Stimulated activated CD4-positive, alpha-beta T cell treated with anti-CD3 and anti-CD28 coated beads, Interleukin-4, amount 100 ng/mL, for 24 hours (primary cell): ENCODE results near the gene RAPGEF3.
A peak's percentile ranks its signal among the peaks of the same experiment; 100 is the strongest.

ENCODE experiments used
- DNase-seq: peaks from one replicate; pipeline ENCODE4 v3.0.0-alpha.2; 2020

Gene RAPGEF3

DNA sequence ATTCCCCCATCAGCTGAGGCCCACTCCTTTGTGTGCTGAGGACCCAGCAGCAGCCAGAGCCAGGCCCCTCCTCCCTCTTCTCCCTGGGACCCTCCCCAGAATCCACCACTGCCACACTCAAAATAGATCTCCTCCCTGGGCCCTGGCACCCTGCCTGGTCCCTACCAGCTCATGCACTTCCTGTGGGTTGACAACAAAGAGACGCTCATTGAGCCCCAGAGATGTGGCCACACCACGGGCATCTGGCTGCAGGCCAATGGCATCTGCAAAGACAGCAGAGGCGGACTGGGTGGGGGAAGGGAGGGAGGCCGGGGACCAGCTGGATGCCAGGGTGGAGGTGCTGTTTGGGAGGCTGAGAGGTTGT is 17.4 kb downstream of the RAPGEF3 start:
- DNase-seq = peak; percentile 59

DNA sequence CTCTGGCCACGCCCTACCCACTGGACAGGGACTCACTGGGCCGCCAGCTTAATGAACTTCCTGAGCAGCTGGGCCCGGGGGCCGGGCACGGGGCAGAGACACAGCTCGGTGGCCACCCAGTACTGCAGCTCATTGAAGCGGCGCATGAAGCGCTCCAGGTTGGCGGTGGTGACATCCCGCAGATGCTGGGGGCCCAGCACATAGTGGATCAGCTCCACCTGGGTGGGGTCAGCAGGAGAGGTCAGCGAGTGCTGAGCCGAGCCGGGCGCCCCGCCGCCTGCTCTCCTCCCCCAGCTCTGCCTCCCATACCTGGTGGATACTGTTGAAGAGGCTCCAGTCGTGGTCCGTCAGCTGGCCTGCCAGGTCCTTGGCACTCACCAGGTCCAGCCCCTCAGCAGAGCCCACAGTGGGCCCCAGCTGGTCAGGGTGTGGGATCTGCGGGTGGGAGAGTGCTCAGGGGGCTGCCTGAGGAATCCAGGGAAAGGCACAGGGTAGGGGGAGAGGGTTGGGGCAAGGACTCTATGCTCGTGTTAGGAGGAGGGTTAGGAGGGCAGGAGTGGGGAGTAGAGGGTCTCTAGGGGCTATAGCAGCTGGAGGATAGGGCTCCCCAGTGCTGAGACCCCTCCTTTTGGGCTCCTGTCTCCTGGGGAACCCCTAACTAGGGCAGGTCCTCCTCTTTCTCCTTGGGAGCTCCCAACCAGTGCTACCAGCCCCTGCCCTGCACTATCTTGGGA is 17.9 kb downstream of the RAPGEF3 start:
- no peak for DNase-seq

DNA sequence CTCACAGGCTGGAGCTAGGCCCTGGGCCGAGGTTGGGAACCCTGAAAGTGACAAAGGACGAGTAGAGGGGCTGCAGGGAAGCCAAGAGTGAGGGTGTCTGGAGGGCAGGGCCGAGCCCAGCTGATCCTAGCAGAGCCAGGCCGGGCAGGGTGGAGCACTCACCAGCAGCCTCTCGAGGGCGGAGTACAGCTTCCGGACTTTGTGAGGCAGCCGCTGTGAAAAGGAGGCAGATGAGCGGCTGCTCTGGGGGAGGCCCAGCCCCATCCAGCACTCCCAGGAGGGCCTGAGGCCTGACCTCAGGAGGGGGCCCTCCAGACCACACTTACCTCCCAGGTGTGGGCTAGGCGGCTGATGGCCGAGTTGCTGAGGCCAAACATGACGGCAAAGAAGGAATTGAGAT is 18.7 kb downstream of the RAPGEF3 start:
- no peak for DNase-seq

DNA sequence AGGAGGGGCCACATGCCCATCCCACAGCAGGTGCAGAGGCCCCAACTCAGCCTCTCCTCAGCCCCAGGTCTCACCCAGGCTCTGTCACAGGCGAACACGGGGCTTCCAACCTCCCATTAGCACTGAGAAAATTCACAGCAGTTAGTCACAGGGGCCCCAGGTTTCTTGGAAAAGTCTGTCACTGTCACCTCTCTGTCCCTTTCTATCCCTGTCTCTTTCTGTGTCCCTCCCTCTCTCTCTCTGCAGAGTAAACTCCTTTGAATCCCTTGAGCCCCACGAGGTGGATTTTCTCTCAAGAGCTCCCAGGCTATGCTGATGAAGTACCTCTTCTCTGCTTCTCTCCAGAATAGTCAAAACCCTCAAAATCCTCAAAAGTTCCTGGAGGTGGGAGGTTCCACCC is 19.4 kb downstream of the RAPGEF3 start:
- no peak for DNase-seq

DNA sequence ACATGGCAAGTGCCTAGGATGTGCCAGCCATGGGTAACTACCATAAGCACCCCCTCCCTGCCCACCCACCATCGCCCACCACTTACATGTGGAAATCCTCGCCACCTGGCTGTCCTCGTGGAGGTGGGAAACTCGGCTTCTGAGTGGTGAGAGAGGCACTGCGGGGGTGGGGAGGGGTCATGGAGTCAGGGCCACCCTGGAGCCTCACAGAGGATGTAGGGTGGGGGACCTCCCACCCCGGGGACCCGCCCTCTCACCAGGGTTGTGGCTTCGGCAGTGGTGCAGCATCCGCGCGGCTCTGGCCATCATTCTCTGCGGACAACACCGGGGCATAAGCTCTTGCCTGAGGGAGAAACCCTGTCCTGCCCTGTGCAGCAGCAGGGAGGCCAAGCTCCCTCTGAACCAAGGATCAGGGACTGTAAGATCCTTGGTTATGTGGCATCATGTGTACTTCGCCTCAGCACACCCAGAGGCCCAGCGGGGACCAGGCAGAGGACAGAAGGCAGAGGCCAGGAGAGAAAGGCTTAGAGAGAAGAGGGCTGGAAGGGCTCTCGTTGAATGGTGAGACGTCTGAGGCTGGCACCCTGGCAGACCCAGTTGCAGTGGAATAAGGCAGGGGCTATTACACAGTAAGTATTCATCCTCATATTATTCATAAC is 20.6 kb downstream of the RAPGEF3 start:
- no peak for DNase-seq

DNA sequence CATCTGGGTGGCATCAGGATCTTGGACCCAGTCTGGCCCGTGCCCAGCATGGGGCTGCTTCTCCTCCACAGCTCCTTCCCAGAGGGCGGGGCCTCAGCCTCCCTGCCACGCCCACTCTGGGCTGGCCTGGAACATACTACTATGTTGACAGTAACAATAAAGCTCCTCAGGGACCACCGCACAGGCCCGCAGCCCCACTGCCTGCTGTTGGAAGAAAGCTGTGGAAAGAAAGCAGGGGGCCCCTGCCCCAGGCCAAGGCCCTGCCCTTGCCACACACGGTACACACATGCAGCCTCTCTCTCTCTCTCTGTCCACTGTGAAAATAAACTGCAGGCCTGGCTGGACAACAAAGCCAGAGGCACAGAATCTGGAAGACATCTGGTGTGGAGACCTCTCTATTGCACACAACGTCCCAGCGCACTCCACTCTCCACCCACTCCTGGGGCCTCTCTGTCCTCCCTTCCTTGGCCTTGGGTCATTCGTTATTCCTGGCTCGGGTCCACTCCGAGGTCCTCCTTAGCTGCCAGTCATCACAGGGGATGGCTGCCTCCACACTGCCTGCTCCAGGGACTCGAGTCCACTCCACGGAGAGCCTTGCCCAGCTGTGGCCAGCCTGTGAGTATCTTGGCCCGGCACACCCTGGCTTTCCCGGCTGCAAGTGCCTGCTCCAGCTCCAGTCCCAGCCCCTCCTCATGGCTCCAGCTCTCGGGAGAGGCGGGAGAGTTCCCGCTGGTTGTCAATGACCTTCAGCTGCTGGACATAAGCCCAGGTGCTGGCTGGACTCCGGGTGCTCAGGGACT is 21.6 kb downstream of the RAPGEF3 start:
- DNase-seq = no peak

DNA sequence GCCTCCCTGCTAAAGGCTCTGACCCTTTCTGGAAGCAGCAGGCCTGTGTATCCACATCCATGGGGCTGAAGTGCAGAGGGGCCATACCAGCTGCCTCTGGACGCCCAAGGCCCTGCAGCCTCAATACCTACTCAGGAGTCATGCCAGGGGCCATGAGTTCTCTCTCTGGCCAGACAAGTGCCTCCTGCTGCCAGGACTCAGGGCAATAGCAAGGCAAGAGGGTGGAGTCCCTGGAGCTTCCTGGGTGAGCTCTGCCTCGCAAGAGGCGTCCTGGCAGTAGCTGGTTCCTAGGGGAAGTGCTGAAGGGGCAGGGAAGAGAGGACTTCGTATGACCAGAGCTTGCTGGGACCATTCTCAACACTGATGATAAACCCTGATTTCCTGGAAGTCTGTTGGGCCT is 22.5 kb downstream of the RAPGEF3 start:
- DNase-seq = no peak

DNA sequence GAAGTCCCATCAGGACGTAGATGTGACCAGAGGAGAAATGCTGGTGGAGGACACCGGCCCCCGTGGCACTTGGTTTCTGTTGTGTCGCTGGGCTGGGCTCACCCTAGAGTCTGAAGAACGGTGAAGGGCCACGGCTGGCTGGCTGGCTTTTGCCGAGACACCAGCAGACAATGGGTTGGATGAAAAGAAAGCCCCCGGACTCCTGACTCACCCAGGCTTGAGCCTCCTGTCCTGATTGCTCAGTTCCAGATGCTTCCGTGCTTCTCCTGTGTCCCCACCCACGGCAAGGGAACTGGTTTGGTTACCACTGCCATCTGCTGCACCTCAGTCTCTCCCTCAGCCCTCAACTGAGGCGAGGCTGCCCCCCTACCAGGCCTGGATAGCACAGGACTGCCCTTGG is 23.0 kb downstream of the RAPGEF3 start:
- no peak for DNase-seq

DNA sequence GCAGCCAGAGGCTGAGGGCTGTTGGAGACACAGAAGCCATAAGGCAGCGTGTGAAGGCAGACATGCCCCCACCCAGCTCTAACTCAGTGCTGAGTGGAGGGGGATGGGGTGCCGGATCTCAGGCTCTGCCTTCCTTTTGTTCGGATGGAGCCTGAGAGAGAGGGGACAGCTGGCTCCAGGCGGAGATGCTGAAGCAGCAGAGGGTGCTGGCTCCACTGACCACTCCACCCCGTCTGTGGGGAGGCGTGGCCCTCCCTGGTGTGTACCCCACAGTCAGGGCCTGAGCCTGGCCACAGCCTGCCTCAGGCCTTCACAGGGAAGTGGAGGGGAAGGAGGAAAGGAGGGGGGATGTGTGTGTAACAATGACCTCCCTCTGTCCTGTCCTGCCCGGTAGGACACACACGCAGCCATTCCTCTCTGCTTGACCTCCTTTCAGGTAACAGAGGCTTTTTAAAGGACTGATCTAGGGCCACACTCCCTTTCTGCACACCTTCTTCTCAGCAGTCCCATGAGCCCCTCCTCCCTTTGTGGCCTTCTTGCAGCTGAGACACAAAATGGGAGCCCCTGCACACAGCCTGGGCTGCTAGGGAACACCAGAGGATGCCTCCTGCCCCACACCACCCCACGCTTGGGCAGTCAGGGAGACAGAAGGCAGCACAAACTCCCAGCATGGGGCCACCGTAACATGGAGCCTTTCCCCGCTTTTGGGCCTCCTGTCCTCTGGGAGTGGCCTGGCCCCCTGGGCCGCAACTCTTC is 23.8 kb downstream of the RAPGEF3 start:
- DNase-seq = no peak

DNA sequence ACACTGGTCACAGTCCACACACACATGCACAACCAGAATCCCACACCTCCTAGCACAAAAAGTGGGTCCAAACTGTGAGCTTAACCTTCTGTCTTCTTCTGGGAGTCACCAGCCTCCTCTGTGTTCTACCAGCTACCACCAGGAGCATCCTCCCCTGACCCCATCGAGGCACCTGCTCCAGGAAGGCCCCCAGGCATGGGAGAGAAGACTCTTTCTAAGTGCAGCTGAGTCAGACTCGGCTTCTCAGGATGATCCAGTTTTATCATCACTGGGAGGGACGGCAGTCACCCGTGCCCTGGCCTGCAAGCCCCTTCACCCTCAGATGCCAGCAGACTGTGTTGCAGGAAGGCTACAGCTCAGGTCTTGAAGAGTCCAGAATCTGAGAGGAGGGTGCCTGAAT is 25.5 kb downstream of the RAPGEF3 start:
- no peak for DNase-seq

DNA sequence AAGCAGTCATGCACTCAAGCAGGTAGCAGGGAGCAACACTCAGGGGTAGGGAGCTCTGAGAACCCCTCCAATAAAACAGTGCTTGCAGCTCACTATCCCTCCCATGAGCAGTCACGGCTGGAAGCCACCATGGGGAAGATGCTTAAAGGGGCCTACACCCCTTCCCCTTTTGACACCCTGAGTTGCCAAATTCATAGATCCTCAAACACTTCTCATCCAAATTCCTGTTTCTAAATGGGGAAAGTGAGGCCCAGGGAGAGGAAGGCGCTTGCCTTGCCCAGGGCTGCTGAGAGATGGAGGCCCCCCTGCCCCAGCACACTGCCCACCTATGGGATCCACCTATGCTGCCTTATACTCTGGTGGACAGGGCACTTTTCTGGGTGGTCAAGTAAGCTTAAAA is 26.2 kb downstream of the RAPGEF3 start:
- DNase-seq = no peak

DNA sequence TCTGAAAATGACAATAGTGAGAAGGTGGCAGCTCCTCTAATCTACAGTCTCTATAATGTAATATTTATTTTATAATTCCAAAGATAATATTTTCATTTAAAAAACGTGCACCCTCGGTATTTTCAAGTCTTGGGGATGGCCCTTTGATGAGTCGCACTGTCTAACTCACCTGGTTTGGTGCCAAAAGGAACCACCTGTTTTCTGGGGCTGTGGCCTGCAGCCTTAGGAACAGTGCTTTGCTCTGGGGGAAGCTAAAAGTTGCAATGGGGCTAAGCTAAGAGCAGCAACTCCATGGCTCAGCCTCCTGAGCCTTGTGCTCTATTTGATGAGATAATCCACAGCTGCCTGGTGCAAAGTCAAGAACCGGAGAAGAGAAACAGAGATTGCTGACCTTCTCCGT is 27.0 kb downstream of the RAPGEF3 start:
- no peak for DNase-seq

DNA sequence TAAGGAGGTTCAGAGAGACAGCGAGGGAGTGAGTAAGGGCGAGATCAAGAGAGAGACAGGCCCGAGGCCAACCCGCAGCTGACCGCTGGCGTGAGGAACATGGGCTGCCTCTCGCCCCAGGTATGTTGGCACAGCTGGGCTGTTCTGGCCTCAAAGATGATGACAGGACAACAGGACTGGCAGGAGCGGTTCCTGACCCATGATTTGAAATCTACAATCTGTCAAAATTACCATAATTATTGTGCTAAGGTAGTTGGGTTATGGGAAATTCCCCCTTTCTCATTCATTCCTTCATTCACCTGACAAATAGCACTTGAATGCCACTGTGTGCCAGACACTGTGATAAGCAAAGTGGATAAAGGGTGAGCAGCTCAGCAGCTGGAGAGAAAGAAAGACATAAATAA is 28.3 kb downstream of the RAPGEF3 start:
- no peak for DNase-seq

DNA sequence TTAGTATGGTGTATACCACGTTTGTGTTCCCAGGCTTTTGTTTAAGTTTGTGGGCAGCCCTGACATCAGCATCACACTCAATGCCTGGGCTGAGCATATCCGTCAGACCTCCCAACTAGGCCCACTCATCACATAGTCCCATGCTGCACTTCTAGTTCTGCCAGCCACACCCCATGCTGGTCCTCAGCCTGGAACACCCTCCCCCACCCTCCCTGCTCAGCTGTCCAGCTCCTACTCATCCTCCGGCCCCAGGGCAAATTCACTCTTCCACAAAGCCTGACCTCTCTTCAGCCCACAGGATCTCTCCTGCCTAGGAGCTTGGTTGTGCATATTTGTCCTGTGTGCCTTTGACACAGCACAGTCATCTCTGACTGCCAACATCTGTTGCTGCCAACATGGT is 29.4 kb downstream of the RAPGEF3 start:
- DNase-seq = no peak

DNA sequence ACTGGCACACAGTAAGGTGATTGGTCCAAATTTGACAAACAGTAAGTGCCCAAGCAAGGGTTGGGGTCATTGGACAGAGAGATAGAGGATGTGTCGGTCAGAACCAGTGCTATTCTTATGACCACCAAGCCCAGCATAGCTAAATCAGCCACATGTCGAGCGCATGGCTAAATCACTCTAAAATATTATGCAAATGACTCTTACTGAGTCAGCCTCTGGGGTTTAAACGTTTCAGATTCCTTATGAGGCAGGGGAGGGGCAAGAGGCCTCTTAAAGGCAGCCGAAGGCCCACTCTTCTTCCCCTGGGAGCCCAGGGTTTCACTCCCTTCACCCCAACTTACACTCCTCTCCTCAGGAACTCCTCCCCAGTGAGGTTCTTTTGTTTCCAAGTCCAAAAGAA is 32.8 kb downstream of the RAPGEF3 start:
- no peak for DNase-seq

DNA sequence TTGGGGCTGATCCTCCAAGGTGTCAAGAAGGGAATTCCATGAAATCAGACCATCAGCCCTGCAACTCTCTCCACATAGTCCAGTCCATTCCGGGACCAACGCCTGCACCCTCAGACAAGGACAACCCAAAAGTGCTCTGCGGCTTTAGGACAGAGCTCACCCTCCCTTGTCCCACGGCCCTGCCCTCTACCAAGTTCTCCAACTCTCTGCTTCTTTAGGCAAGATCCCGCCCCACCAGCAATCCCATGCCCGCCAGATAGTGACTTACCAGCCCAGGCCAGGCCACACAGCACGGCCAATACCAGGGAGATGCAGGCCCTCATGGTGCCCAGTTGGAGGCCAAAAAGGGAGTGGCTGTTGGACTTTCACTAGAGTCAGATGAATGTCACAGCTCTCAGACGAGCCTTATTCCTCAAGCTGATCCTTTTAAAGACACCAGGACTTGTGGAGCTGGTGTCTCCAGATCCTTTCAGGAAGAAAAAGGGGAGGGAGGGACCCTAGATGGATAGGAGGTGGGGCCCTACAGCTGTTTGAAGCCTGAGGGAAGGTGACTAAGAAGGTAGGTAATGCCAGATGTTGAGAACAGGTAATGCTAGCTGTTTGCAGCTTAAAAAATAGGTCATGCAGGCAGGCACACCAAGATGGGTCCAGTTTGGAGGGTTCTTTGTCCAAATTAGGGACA is 33.4 kb downstream of the RAPGEF3 start, which contains the start of gene ENDOU:
Gene ENDOU, minus strand, starts transcription at position 400 of the 682 bp plus-strand sequence. Its CDS starts 77 bp downstream, at position 323.
- DNase-seq = no peak

DNA sequence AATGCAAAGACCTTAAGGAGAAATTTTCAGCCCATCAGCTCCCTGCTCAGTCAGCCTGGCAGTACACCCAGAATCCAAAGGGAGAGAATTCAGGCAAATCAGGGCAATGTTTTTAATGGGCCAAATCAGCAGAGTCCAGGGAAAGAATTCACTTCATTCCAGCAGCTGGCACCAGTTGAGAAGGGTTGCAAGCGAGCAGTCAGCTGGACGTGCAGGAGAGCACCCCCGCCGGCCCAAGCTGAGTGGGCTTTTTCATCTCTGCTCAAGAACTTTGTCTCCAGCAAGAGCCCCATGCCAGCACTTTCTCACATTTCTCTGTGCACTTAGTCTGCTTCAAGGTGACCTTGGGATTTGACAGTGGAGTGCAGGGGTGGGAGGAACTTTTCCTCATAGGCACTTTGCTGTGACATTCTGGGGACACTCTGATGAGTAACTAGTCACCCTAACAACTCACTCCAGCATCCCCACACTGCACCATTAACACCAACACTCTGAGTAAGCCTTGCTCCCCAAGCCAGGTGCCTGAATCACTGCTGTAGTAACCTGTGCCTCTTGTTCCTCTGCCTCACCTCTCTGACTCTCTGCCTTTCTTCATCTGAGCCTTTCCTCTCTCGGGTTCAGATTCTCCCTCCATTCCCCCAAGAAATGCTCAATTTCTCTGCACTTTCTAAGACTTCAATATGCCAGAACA is 35.6 kb downstream of the RAPGEF3 start:
- no peak for DNase-seq

DNA sequence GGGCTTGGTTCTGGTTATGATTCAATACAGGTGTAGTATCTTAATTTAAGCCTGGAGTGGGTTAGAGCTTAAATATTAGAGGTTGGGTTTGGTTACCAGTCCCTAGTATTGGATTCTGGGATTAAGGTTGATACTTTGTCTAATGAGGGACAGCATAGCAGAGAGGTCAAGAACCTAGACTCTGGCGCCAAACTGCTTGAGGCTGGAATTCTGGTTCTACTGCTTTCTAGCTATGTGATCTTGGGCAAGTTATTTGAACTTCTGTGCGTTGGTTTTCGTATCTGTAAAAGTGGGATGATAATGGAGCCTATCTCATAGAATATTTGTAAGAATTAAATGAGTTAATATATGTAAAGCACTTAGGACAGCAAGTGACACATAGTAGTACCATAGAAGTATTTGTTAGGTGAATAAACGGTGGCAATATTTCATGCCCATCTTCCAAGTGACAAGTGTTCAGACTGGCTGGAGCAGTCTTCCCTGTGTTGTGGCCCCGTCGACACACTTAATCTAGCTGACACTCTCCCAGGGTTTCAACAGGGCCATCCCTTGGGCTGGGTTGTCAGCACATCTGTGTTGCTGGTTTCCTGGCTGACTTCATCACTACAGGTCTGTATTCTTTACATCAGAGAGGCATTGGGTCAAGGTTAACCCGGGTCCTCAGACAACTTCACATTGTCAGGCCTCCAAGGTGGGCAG is 36.4 kb downstream of the RAPGEF3 start:
- DNase-seq = no peak

DNA sequence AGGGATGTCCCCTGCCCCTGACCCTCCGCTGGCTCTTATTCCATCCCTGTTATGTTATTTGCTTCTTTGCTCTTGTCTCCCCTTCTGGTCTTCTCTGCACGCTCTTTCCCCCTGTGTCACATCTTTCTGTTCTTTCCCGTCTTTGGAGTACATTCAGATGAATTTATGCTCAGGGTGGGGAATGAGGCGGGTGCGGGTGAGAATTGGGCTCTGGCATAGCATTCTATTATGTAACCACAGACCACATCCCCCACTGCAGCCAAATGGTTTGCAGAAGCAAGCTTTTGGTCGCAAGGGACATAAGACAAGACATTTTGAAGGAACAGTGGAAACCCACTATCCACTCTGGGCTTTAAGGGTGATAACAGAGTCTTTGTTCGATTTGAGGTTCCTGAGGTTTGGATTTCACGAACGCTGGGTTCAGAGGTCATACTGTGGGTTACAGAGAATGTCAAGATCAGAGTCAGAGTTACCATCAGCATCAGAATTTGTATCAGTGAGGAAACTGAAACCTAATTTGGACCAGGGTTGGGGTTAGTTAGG is 37.2 kb downstream of the RAPGEF3 start:
- DNase-seq = no peak

DNA sequence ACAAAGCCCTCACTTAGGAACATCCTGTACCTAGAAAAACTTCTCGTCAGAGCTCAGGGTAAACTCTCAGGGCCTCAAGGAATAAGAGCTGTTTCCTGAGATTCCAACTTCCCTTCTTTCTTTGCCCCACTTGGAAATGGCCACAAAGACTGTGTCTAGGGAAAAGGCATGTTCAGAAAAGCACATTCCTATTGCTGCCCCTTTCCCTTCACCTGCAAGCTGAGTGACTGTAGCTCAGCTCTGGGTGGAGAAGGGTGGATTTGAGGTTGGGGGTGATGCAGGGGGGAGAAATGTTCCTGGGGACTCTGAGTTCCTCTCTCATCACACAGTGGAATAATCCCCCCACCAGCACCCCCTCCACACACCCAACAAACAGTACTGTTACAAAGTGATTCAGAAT is 40.1 kb downstream of the RAPGEF3 start:
- no peak for DNase-seq
